Subcutaneous adipose tissue (tissue), 4 donors: ENCODE measurements around the gene NRCAM. TPM values are rescaled to one million over a fixed set of nuclear protein-coding genes. Genes with fewer than 3 reads are reported as not detected.

ENCODE experiments used
- CTCF ChIP-seq: fragments of 450-650 bp; IDR thresholded peaks from one replicate; pipeline ENCODE4 v1.5.1; 2016; ENCODE audit warnings: low read depth, mild to moderate bottlenecking, control low read depth, antibody characterized with exemption, moderate library complexity
- total RNA-seq, 4 donors: library from RNA; depleted of rRNA; stranded (reverse); fragments of >200 nt; gene quantifications; one replicate each; pipeline ENCODE4 v1.1.0, GENCODE V29; 2016

The NRCAM gene
- total RNA-seq, 4 donors from 2014 or later = 21.1 to 74.4 (median 49.3) TPM

GRCh38 chr7:108332937-108333336 lies 123.3 kb downstream of the NRCAM start:
- TF ChIP-seq CTCF = no peak

GRCh38 chr7:108331971-108332370 lies 124.3 kb downstream of the NRCAM start:
- no peak for TF ChIP-seq CTCF

- TF ChIP-seq CTCF = no peak
Measured at GRCh38 chr7:108330227-108330626, 126.0 kb downstream of the NRCAM start.

GRCh38 chr7:108329514-108329913 lies 126.7 kb downstream of the NRCAM start:
- no peak for TF ChIP-seq CTCF

- no peak for TF ChIP-seq CTCF
Measured at GRCh38 chr7:108328174-108328651, 128.0 kb downstream of the NRCAM start.

- no peak for TF ChIP-seq CTCF
Measured at GRCh38 chr7:108327353-108327752, 128.9 kb downstream of the NRCAM start.

GRCh38 chr7:108326938-108327337 lies 129.3 kb downstream of the NRCAM start:
- TF ChIP-seq CTCF = no peak
